NCI-H2081 treated with DMSO at 0.1 percent for 48 hours (cell line): ENCODE measurements around the gene KCNK1.
A peak's percentile ranks its signal among the peaks of the same experiment; 100 is the strongest.
"Not testable (repeated sequence)": the region's sequence is repeated elsewhere in the genome, so short reads cannot be mapped to it uniquely, and the experiment has no call there.

Experiments
- DNase-seq: peaks from one replicate; lab custom pipeline; 2025; lab: John Stamatoyannopoulos, UW

Gene KCNK1

DNA sequence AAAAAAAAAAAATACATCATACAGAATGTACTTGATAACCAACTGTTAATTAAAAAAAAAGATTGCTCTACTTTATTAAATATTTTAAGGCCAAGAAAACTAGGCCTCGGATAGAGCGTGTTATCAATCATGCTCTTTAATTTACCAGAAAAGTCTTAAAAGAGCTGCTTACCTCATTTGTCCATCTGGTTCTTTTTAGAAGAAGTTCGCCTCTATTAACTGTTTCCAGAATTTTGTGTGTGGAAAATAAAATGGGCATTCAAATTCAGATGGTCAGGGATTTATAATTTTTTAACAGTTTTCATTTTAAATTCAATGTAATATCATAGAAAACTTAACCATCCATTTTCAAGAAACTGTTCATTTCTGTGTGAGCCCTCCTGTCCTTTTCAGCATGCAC is 53.8 kb downstream of the KCNK1 start:
- no peak for DNase-seq

DNA sequence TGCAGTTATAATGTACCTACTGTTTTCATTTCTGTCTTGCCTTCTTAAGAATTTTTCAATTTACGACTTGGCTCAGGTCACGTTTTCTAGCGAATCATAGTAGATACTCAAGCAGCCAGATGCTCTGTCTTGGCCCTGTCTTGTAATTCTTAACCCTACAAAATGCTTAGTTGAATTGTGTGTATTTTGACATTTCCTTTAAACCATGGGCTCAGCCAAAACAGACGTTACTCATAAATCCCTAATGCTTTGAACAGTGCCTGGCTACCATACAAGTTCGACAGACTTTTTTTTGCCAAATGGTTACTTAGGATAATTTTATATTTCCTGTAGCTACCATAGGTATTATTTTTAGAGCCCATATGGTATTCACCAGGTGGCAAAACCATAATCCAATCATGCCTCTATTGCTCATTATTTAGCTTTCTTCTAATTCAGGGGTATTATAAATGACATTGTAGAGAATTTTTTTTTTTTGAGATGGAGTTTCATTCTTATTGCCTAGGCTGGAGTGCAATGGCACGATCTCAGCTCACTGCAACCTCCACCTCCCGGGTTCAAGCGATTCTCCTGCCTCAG is 54.3 kb downstream of the KCNK1 start:
- DNase-seq = peak; percentile 37

DNA sequence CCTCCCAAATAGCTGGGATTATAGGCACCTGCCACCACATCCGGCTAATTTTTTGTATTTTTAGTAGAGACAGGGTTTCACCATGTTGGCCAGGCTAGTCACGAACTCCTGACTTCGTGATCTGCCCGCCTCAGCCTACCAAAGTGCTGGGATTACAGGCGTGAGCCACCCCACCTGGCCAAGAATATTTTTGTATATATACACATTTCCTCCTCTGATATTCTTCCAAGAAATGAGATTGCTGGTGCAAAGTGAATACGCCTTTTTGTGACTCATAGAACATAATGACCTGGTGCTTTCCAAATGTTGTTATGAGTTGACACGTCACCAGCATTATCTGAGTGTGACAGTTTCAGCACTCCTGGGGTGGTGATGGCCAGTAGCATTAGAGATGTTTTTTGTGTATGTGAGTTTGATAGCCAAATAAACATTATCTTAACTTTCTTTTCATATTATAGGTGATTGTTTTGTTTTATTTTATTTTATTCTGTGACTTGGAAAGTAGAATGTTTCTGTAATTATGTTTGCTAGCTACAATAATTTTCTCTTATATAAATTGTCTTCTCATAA is 54.9 kb downstream of the KCNK1 start:
- no peak for DNase-seq

DNA sequence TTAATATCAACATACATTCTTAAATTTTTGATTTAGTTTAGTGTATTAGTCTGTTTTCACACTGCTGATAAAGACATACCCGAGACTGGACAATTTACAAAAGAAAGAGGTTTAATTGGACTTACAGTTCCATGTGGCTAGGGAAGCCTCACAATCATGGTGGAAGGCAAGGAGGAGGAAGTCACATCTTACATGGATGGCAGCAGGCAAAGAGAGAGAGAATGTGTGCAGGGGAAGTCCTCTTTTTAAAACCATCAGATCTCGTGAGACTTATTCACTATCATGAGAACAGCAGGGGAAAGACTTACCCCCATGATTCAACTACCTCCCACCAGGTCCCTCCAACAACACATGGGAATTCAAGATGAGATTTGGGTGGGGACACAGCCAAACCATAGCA is 56.5 kb downstream of the KCNK1 start:
- not testable (repeated sequence) for DNase-seq

DNA sequence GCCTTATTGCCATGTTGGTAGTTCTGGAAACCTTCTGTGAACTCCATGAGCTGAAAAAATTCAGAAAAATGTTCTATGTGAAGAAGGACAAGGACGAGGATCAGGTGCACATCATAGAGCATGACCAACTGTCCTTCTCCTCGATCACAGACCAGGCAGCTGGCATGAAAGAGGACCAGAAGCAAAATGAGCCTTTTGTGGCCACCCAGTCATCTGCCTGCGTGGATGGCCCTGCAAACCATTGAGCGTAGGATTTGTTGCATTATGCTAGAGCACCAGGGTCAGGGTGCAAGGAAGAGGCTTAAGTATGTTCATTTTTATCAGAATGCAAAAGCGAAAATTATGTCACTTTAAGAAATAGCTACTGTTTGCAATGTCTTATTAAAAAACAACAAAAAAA is 57.4 kb downstream of the KCNK1 start:
- no peak for DNase-seq

DNA sequence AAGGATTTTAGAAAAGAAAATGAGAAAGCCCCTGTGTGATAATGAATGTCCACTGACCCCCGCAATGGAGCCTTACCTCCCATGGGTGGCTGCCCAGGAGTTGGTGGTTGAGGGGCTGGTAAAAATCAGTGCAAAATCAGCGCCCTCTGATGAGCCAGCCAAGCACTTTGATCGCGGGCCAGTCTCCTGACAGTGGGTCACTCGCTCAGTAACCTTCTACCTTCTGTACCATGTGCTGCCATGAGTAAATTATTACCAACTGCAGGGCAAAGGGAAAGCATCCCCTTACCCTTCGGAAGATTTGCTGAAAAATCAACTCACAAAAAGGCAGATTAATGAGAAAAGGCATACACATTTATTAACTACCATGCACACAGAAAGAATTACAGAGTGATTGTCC is 58.8 kb downstream of the KCNK1 start:
- no peak for DNase-seq

DNA sequence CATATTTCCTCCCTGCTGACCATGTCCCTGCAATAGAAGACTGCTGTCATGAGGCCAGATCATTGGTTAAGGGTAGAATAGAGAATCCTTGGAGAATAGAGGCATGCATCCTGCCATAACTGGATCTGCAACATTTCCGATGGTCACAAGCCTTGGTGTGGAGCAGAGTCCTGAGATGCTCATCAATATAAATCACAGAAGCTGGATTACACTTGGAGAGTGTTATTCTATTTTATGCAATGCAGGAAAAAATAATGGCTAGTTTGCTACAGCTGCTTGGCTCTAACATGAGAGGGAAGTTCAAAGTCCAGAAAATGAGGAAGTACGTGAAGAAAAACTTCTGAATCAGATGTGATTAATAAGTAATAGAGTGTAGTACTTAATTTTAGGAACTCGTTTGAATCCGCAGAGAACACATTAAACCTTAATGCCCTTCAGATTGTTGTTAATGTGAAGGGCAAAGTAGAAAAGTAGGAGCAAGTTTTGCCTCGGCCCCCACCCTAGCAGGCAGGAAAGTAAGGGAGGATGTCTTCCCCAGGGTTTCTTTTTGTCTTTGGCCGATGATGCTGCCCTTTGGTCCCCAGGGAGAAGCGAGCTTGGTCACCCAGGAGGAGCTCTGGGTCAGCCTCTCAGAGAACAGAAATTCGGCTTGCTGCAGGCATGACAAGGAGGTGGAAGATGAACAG is 59.5 kb downstream of the KCNK1 start:
- DNase-seq = no peak

DNA sequence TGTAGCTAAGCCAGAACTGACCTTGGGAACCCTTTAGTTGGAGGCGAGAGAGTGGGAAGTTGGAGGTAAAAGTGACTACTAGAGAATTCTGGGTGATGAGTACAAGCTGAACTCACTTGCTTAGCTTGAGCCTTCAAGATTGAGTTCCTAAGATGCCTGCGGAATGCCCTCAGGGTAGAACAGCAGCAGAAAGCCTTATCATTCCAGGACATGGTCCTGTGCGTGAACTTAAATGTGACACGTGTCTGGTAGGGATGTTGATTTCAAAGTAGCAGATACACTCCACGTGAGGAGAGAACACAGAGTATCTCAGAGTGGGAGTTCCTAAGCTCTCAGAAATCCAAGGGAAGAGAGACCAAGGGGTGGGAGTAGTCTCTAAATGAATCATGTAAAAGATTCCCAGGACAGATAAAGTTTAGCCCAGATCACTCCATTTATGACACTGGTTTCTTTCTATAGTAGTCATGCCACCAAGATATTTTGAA is 60.1 kb downstream of the KCNK1 start:
- DNase-seq = no peak

DNA sequence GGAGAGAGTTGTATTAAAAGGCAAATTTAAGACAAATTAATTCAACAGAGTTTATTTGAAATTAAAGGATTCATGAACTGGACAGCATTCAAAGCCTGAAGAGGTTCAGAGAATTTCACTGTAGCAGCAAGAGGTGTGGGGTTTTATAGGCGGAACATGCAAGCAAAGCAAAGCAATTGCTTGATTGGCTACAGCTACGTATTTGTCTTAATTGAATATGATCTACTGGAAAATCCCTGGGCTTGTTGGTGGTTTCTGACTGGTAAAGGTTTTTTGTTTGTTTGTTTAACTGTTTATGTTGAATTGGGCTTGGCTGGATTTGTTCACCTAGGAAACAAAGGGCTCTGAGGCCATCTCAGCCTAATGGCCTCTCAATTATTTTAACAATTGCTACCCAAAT is 61.5 kb downstream of the KCNK1 start:
- no peak for DNase-seq

DNA sequence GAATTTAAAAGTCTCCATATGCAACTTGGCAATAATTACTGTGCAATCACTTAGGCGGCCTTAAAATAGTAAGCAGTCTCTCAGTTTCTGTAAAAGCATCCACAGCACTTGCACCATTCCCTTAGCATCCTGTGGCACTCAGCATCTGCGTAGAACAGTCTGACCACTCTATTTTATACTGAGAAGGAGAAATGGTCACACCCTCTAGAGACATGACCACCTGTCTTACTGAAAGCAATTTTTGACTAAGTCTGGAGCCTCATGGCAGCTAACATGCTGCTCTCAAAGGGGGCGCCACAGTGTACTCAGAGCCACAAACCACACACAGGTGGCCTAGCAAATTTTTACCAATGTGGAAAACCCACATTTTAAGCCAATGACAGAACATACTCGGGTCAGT is 62.0 kb downstream of the KCNK1 start:
- no peak for DNase-seq

DNA sequence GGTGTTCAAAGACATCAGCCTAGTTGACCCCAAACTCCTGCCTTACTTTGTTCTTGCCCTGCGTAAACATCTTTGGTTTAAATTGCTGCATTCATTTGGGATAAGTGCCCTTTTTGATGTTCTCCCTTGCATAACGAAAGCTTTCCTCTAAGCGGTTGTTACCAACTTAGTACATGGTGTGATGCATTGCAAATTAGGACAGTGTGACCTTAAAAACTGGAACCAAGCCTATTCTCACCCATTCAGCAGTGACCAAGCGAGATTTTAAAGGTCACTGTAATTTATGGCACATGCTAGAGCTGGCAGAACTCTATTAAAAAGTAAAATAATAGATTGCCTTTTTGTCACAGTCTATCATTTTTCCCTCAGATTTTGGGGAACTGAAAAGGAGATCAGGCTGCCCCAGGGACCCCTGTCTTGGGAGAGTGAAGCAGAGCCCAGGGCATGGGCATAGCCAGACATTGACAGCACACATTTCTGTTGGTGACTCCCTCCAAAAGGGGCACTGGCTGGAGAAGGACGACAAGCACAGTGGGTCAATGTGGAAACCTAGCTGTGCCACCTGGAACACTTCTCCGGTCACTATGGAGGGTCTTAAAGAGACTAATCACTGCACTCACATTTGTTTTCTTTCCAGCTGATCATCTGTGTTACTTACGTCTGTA is 63.9 kb downstream of the KCNK1 start:
- no peak for DNase-seq

DNA sequence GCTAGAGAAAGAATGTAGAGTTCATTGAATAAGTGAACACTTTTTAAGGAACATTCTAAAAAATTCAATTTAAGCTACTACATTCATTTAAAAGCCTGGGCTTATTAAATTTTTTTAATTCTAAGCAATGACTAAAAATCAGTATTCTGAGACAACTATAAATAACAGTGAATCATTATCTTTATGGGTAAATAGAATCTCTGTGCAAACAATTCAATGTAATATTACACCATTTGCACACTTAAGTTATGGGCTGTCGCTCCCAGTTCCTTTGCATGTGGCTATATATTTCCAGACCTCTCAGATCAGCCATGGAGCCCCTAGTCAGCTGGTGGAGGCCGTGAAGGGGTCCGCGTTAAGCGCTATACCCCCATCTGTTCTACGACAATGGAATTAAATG is 65.1 kb downstream of the KCNK1 start:
- no peak for DNase-seq

DNA sequence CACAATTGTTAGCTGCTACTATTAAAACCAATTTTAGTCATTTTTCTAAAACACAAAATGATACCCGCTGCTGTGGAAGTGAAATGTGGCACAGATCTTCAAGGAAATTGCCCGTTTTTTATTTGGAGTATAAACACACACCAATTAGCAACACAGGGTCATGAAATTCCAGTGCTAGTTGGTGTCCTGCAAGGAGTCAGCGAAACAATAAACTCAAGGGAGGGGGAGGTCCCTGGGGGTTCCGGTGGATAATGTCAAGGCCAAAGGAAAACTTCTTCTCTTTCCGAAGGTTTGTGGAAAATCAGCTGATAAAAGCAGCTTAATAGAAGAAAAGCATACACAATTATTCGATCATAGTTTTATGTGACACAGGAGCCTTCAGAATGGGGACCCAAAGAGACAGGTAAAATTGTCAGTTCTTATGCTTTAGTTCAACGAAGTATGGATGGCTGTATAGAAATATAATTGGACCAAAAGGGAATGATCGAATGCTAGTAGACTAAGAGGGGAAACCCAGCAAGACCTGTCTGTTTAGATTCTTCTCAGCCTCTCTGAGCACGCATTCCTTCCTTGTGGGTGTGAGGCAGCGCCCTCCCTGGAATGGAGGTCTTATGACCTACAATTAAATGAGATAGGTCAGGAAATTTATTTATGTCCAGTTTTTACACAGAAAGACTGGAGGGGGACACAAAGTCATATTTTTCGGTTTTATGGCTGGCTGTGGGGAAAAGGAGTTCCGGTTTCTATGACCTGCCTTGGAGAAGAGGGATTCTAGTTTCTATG is 65.9 kb downstream of the KCNK1 start:
- DNase-seq = no peak

DNA sequence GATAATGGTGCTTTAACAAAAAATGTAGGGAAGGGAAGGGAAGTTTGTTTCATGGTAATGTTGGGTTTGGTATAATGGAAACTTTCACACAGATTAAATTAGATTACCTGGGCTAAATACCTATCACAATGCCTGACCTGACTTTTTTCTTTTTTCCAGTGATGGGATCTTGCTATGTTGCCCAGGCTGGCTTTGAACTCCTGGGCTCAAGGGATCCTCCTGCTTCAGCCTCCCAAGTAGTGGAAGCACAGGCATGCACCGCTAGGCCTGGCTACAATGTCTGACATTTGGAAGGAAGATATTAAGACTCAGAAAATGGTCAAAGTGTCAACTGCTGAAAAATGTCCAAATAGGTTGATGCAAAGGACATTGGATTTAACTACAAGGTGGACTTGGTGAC is 67.4 kb downstream of the KCNK1 start:
- no peak for DNase-seq

DNA sequence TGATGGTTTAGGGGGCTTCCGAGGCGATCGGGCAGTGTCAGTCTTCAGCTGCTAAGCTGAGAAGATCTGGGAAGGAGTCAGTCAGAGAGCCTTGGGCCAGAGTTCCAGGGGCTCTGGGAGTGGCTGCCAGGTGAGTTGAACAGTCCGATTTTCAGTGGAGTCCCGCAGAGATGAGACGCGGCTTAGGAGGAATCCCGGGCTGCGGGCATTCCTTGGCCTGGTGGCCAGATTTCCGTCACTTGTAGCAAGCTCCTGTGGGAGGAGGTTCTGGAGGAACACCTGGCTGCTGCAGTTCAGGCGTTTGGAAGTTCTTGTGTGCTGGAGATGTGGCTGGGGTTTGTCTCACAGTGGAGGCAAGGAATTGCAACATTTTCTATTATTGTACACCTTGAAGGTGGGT is 72.7 kb downstream of the KCNK1 start:
- DNase-seq = not testable (repeated sequence)

DNA sequence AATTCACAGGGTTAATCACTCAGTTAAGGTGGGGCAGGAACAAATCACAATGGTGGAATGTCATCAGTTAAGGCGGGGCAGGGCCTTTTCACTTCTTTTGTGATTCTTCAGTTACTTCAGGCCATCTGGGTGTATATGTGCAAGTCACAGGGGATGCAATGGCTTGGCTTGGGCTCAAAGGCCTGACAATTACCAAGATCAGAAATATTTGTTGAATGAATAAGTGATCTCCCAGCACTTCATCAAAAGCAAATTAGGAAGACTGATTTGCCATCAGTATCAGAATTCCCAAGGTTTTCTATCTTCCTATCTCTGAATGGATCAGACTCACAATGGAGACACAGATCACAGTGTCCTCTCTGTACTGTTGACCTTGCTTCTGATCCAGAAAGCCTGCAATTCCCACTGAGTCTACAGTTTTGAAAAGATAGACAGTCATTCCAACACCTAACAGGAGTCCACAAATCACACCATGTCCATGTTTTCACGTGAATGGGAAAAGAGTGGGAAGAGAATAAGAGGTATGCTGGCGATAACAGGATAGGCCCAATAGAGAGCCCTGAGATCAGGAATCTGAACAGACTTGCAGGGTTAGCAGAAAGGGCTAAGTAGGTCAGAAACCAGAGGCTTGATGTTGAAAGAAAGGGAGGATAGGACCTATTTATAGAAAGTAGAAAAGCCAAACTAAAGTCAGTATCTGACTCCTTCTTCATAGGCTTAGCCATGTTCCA is 75.3 kb downstream of the KCNK1 start:
- DNase-seq = no peak

DNA sequence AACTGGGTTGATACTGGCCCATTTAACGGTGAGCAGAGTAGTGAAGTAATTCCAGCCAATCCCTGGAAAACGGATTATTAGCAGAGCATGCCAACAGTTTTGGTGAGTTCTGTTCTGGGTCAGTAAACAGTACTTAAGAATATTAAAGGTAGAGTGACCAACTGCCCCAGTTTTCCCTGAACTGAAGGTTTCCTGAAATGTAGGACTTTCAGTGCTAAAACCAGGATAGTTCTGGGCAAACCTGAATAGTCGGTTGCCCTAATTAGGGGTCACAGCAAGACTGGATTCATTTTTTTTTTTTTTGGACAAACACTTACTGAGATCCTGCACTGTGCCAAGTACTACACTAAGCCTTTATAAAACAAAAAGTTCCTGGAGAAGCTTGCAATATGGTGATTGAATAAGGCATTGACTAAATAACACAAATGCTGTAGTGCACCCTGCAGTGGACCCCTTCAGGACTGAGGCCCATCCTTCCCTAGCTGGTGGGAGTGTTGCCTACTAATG is 75.9 kb downstream of the KCNK1 start:
- DNase-seq = no peak

DNA sequence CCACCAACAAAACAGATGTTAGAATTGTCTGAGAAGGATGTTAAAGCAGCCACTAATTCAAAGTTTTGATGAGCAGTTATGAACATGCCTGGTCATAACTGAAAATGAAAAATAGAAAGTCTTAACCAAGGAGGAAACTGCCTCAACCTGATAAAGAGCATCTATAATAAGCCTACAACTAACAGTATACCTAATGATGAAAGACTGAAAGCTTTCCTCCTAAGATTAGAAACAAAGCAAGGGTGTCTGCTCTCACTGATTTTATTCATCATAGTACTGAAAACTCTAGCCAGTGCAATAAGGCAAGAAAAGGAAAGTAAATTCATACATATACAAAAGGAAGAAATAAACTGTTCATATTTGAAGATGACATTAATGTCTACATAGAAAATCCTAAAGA is 82.0 kb downstream of the KCNK1 start:
- no peak for DNase-seq

DNA sequence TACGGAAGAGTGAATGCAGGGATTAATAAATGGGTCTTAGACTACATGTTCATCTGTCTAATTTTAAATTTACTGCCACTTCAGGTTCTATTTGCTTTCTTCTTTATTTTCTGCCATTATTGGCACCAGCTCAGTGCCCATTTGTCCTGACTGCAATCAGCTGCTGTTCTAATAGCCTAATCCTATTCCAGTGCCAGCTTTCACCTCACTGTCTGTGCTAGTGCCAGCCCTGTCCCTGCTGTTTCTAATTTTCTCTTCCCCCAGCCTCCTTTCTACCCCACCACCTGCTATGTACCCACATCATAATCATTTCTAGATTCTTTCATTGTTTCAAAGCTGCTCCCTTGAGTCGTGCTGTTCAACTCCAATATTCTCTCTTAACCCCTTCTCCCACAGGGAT is 86.4 kb downstream of the KCNK1 start:
- peak; percentile 99 for DNase-seq

DNA sequence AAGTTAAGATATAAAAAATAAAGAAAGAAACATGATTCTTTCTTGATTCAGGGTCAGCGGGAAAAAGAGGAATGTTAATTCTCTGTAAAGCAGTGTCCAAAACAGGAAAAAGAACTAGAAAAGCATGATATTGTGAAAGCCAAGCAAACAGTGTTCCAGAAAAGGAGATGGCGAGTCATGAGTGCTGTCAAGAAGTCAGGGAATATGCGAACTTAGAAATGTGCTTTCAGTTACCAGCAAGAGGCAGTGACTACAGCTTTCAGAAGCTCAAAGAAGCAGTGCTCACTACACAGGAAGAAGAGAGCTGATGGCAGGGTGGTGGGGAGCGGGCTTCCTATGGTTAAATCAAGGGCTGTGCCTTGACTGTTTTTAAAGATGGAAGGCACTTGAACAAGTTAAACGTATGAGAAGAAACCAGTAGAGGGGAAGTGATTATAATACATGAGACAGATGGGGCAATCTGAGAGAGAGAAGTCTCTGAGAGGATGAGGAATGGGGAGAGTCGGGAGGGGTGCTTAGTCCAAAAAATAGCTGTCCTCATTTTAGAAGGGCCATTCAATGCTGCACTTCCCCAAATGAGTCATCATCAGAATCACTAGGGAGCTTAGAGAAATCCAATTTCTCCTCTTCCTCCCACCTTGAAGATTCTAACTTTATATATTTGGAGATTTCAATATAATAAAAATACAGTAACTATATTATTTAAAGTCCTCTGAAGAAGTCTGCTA is 90.4 kb downstream of the KCNK1 start:
- DNase-seq = no peak
